HCT116 (cell line): Measurements from ENCODE around the gene TMEM123. TPM values are rescaled to one million over a fixed set of nuclear protein-coding genes. Genes with fewer than 3 reads are reported as not detected.

Source experiments
- ATAC-seq: fragments of 200-7000 bp; cut with Tn5 transposase; 2 replicates; pipeline ENCODE4 v1.9.1; 2020; ENCODE audit warnings: mild to moderate bottlenecking, moderate library complexity
- BruUV-seq: library from RNA; stranded (reverse); fragments of 400-500 nt; replicated peaks from 2 replicates; lab custom pipeline; 2021; lab: Mats Ljungman, UMichigan
- CTCF ChIA-PET: fragments of 300-600 bp; sonication (Branson Sonifier 250); formaldehyde crosslinking; loops from one replicate; lab custom pipeline; 2021; ENCODE audit warnings: antibody characterized with exemption; lab: Charles Lee
- POLR2A ChIA-PET: fragments of 300-600, 350-600 bp; sonication (Branson Sonifier 250); formaldehyde crosslinking; loops from one replicate; lab custom pipeline; 2021; ENCODE audit warnings: antibody characterized with exemption; lab: Charles Lee
- RAD21 ChIA-PET, 2 experiments: fragments of 300-600 bp; sonication (Branson Sonifier 250); formaldehyde crosslinking; loops; one replicate each; lab custom pipeline; 2023; ENCODE audit warnings: low total read pairs in 2 of 2; ENCODE audit not compliant: uncharacterized antibody in 2 of 2, unreplicated experiment in 2 of 2, low non-redundant PET in 1 of 2; lab: Charles Lee
- DNase-seq: peaks from one replicate; pipeline ENCODE4 v3.0.0-alpha.2; 2010; ENCODE audit warnings: low read depth, low spot score
- H2AFZ ChIP-seq: fragments of 200-600 bp; shearing (Covaris generic), sonication (generic); 2 replicates; pipeline ENCODE4 v1.6.1; 2017; ENCODE audit warnings: low read depth, mixed run types, mixed read lengths, antibody characterized with exemption, low read length; ENCODE audit not compliant: poor library complexity, severe bottlenecking
- H3K27ac ChIP-seq: 2 replicates; pipeline ENCODE4 v1.5.1; 2012; ENCODE audit warnings: low read depth, low read length
- H3K27me3 ChIP-seq: fragments of 200-600 bp; sonication (generic); 2 replicates; pipeline ENCODE4 v1.6.1; 2016; ENCODE audit warnings: mixed run types, low read length, mixed read lengths; ENCODE audit not compliant: insufficient read depth
- H3K36me3 ChIP-seq, 2 experiments: fragments of 200-500 bp in 1 of 2; fragments of 200-600 bp in 1 of 2; sonication (Bioruptor generic) in 1 of 2; sonication (generic) in 1 of 2; 2 replicates each; pipeline versions ENCODE4 v1.5.1 to v1.6.1; 2014 to 2016; ENCODE audit warnings: low read length in 2 of 2, inconsistent platforms in 1 of 2, mixed read lengths in 1 of 2, mixed run types in 1 of 2; ENCODE audit not compliant: insufficient read depth in 2 of 2, control insufficient read depth in 1 of 2
- H3K4me1 ChIP-seq, 2 experiments: fragments of 200-600 bp in 1 of 2; sonication (generic) in 1 of 2; 2 replicates each; pipeline versions ENCODE4 v1.5.1 to v1.6.1; 2012 to 2017; ENCODE audit warnings: low read length in 2 of 2, inconsistent platforms in 1 of 2, mild to moderate bottlenecking in 1 of 2, mixed read lengths in 1 of 2, mixed run types in 1 of 2, moderate library complexity in 1 of 2; ENCODE audit not compliant: insufficient read depth in 2 of 2, control insufficient read depth in 1 of 2
- H3K4me2 ChIP-seq: fragments of 200-600 bp; sonication (generic); 2 replicates; pipeline ENCODE4 v1.6.1; 2017; ENCODE audit warnings: mixed run types, low read length, mixed read lengths
- H3K4me3 ChIP-seq, 2 experiments: fragments of 200-600 bp in 1 of 2; sonication (generic) in 1 of 2; replicated peaks in 1 of 2; 2 replicates each; pipeline ENCODE4 v1.5.1; 2011 to 2016; ENCODE audit warnings: low read length in 2 of 2, control low read depth in 1 of 2, low read depth in 1 of 2, mild to moderate bottlenecking in 1 of 2, mixed read lengths in 1 of 2, mixed run types in 1 of 2
- H3K79me2 ChIP-seq: fragments of 200-600 bp; sonication (generic); 2 replicates; pipeline ENCODE4 v1.6.1; 2017; ENCODE audit warnings: mild to moderate bottlenecking, mixed run types, low read length, moderate library complexity, mixed read lengths; ENCODE audit not compliant: insufficient read depth
- H3K9ac ChIP-seq: fragments of 200-600 bp; sonication (generic); 2 replicates; pipeline ENCODE4 v1.6.1; 2016; ENCODE audit warnings: low read length, mixed read lengths
- H3K9me2 ChIP-seq: fragments of 200-600 bp; sonication (generic), shearing (Covaris generic); 2 replicates; pipeline ENCODE4 v1.6.1; 2017; ENCODE audit warnings: mixed run types, mild to moderate bottlenecking, moderate library complexity; ENCODE audit not compliant: insufficient read depth
- H3K9me3 ChIP-seq, 2 experiments: fragments of 200-500 bp in 1 of 2; fragments of 200-600 bp in 1 of 2; sonication (Bioruptor generic) in 1 of 2; sonication (generic) in 1 of 2; 2 replicates each; pipeline ENCODE4 v1.6.1; 2014 to 2017; ENCODE audit warnings: low read length in 2 of 2, mixed read lengths in 2 of 2, inconsistent platforms in 1 of 2, low read depth in 1 of 2, mild to moderate bottlenecking in 1 of 2, mixed run types in 1 of 2, moderate library complexity in 1 of 2; ENCODE audit not compliant: control insufficient read depth in 1 of 2, insufficient read depth in 1 of 2
- H4K20me1 ChIP-seq: fragments of 200-600 bp; sonication (generic), shearing (Covaris generic); 2 replicates; pipeline ENCODE4 v1.6.1; 2017; ENCODE audit warnings: mixed run types, mild to moderate bottlenecking, moderate library complexity; ENCODE audit not compliant: insufficient read depth
- ATF3 ChIP-seq: IDR thresholded peaks from 2 replicates; pipeline ENCODE4 v1.6.1; 2012
- CTCF ChIP-seq, 3 experiments: fragments of 200-600 bp in 1 of 3; sonication (generic) in 1 of 3; IDR thresholded peaks in 2 of 3; conservative IDR thresholded peaks in 1 of 3; 2 replicates each; pipeline ENCODE4 v1.5.1; 2012 to 2017; ENCODE audit warnings: low read depth in 2 of 3, low read length in 2 of 3, antibody characterized with exemption in 1 of 3, borderline replicate concordance in 1 of 3, control low read depth in 1 of 3, mild to moderate bottlenecking in 1 of 3, mixed read lengths in 1 of 3, mixed run types in 1 of 3, moderate library complexity in 1 of 3; ENCODE audit not compliant: insufficient read depth in 1 of 3
- EGR1 ChIP-seq: IDR thresholded peaks from 2 replicates; pipeline ENCODE4 v1.6.1; 2012; ENCODE audit warnings: low read depth
- ELF1 ChIP-seq: IDR thresholded peaks from 2 replicates; pipeline ENCODE4 v1.6.1; 2012; ENCODE audit warnings: low read depth, borderline replicate concordance
- EZH2 ChIP-seq: fragments of 200-600 bp; sonication (generic); IDR thresholded peaks from 2 replicates; pipeline ENCODE4 v1.6.1; 2017; ENCODE audit warnings: antibody characterized with exemption, mixed run types
- JUND ChIP-seq: IDR thresholded peaks from 2 replicates; pipeline ENCODE4 v1.6.1; 2012
- MAX ChIP-seq: IDR thresholded peaks from 2 replicates; pipeline ENCODE4 v1.6.1; 2012
- POLR2A ChIP-seq: IDR thresholded peaks from 2 replicates; pipeline ENCODE4 v1.7.0; 2011; ENCODE audit warnings: borderline replicate concordance; ENCODE audit not compliant: insufficient read depth, insufficient read length; ENCODE audit errors: extremely low read depth
- POLR2AphosphoS5 ChIP-seq: IDR thresholded peaks from 2 replicates; pipeline ENCODE4 v1.6.1; 2011; ENCODE audit warnings: mild to moderate bottlenecking, low read depth, low read length, moderate library complexity
- RAD21 ChIP-seq: IDR thresholded peaks from 2 replicates; pipeline ENCODE4 v1.6.1; 2012; ENCODE audit warnings: low read depth, mild to moderate bottlenecking
- REST ChIP-seq: IDR thresholded peaks from 2 replicates; pipeline ENCODE4 v1.6.1; 2012; ENCODE audit warnings: low read depth
- SIN3A ChIP-seq: IDR thresholded peaks from 2 replicates; pipeline ENCODE4 v1.6.1; 2012; ENCODE audit warnings: low read depth
- SP1 ChIP-seq: IDR thresholded peaks from 2 replicates; pipeline ENCODE4 v1.6.1; 2012; ENCODE audit warnings: low read depth
- SRF ChIP-seq: IDR thresholded peaks from 2 replicates; pipeline ENCODE4 v1.6.1; 2012; ENCODE audit warnings: low read depth
- TCF7L2 ChIP-seq: IDR thresholded peaks from 2 replicates; pipeline ENCODE4 v1.7.0; 2011; ENCODE audit warnings: borderline replicate concordance, inconsistent platforms; ENCODE audit not compliant: insufficient read depth, insufficient read length; ENCODE audit errors: extremely low read depth
- ZFX ChIP-seq: fragments of 450-650 bp; IDR thresholded peaks from 2 replicates; pipeline ENCODE4 v1.6.1; 2017
- intact Hi-C: fragments of 100-400 bp; cut with micrococcal nuclease; formaldehyde crosslinking; loops from 2 replicates; pipeline ENCODE4 v1.10.0; 2022
- total RNA-seq: library from RNA; stranded (reverse); gene quantifications from one replicate; pipeline ENCODE4 v1.2.1, GENCODE V29; 2021; ENCODE audit not compliant: unreplicated experiment

Gene TMEM123
- total RNA-seq, 1 experiment from 2014 or later, result 217 TPM

GRCh38 chr11:102431404-102431803 lies 21.2 kb downstream of the TMEM123 start:
- no peak overlapping the region for H2AFZ ChIP-seq
- ATAC-seq (no peak), DNase-seq (no peak)
- RAD21 ChIA-PET, result no interaction called here
- TF ChIP-seq POLR2AphosphoS5 (no peak), CTCF (IDR thresholded peaks at IDR 0.05 in 2 of 3, conservative IDR thresholded peaks at IDR 0.05 in 1 of 3; ENCODE audit: borderline replicate concordance in 1 of 3, insufficient read depth in 1 of 3, low read depth in 2 of 3, low read length in 2 of 3) (no peak), POLR2A (no peak), EZH2 (no peak), MAX (no peak), ZFX (no peak), REST (no peak), TCF7L2 (no peak), ATF3 (no peak), JUND (no peak), SIN3A (no peak), RAD21 (no peak), ELF1 (no peak), SP1 (no peak), SRF (no peak), EGR1 (no peak)
- no TSS peak for BruUV-seq
- H3K79me2 ChIP-seq, result peaks cover 96% of the 10 kb centered on the region
- H3K4me1 ChIP-seq, result no peaks in the 10 kb centered on the region
- CTCF ChIA-PET, result no interaction called here
- H3K9me2 ChIP-seq, result no peaks in the 10 kb centered on the region
- no peak overlapping the region for H3K4me2 ChIP-seq
- H3K9ac ChIP-seq, result no peak overlapping the region
- peaks cover 9% of the 10 kb centered on the region; the same call in 1 of the 2 replicates for H4K20me1 ChIP-seq
- H3K27ac ChIP-seq, result no peak overlapping the region
- intact Hi-C loops, result no loop called here
- no peaks in the 10 kb centered on the region for H3K27me3 ChIP-seq
- POLR2A ChIA-PET, result no interaction called here
- H3K9me3 ChIP-seq, result peaks cover 3 to 4% of the 10 kb centered on the region in 2 experiments; a peak in 1 of 4 replicates
- no peak overlapping the region for H3K4me3 ChIP-seq
- H3K36me3 ChIP-seq, result peaks cover 0 to 19% of the 10 kb centered on the region in 2 experiments; a peak in 2 of 4 replicates
